H1 (cell line): ENCODE data around the gene NEDD4L.

Experiments
- ASH2L ChIP-seq: fragments of 200-600, 300-600 bp; sonication (generic); IDR thresholded peaks from one replicate; pipeline ENCODE4 v1.7.1; 2017; ENCODE audit warnings: low read length
- CBX8 ChIP-seq: fragments of 300-800, 300-1000 bp; sonication (generic); IDR thresholded peaks from 2 replicates; pipeline ENCODE4 v1.7.1; 2016; ENCODE audit warnings: low read depth, low read length, borderline replicate concordance
- CEBPB ChIP-seq: IDR thresholded peaks from 2 replicates; pipeline ENCODE4 v1.6.1; 2012; ENCODE audit warnings: low read depth, low read length
- EGR1 ChIP-seq: IDR thresholded peaks from 2 replicates; pipeline ENCODE4 v1.6.1; 2011; ENCODE audit warnings: low read depth, low read length, borderline replicate concordance
- EZH2 ChIP-seq: fragments of 200-600 bp; sonication (generic); IDR thresholded peaks from 2 replicates; pipeline ENCODE4 v1.7.1; 2012; ENCODE audit warnings: low read depth, mild to moderate bottlenecking, moderate library complexity, low read length, inconsistent platforms; ENCODE audit not compliant: severe bottlenecking
- GABPA ChIP-seq: IDR thresholded peaks from 2 replicates; pipeline ENCODE4 v1.6.1; 2011; ENCODE audit warnings: mild to moderate bottlenecking, low read length, moderate library complexity, borderline replicate concordance; ENCODE audit not compliant: insufficient read depth
- KDM1A ChIP-seq: fragments of 200-600, 300-600 bp; sonication (generic); IDR thresholded peaks from 2 replicates; pipeline ENCODE4 v1.7.1; 2016; ENCODE audit warnings: mild to moderate bottlenecking, low read length, borderline replicate concordance
- KDM5A ChIP-seq: fragments of 200-600 bp; IDR thresholded peaks from 2 replicates; pipeline ENCODE4 v1.7.1; 2012; ENCODE audit warnings: mild to moderate bottlenecking, low read length, inconsistent platforms, mixed read lengths
- MAFK ChIP-seq: IDR thresholded peaks from 2 replicates; pipeline ENCODE4 v1.6.1; 2012; ENCODE audit warnings: low read depth, mild to moderate bottlenecking, improper control_type of control experiment, low read length
- RFX5 ChIP-seq: IDR thresholded peaks from 2 replicates; pipeline ENCODE4 v1.6.1; 2011; ENCODE audit warnings: low read depth, low read length, improper control_type of control experiment, borderline replicate concordance
- SP2 ChIP-seq: IDR thresholded peaks from 2 replicates; pipeline ENCODE4 v1.6.1; 2012; ENCODE audit warnings: mild to moderate bottlenecking, low read length, inconsistent platforms
- TF ChIP-seq, protein P1 (sequence below), 3 experiments: IDR thresholded peaks; 1 replicate in 2 of 3; 2 replicates in 1 of 3; pipeline versions ENCODE4 v1.5.1 to v1.6.1; 2011; ENCODE audit warnings: low read length in 3 of 3, mild to moderate bottlenecking in 3 of 3, inconsistent platforms in 2 of 3, low read depth in 1 of 3, moderate library complexity in 1 of 3; ENCODE audit not compliant: insufficient read depth in 1 of 3; ENCODE audit errors: control extremely low read depth in 1 of 3
- TF ChIP-seq, protein P2 (sequence below): IDR thresholded peaks from 2 replicates; pipeline ENCODE4 v1.6.1; 2012; ENCODE audit warnings: inconsistent platforms

DNA sequence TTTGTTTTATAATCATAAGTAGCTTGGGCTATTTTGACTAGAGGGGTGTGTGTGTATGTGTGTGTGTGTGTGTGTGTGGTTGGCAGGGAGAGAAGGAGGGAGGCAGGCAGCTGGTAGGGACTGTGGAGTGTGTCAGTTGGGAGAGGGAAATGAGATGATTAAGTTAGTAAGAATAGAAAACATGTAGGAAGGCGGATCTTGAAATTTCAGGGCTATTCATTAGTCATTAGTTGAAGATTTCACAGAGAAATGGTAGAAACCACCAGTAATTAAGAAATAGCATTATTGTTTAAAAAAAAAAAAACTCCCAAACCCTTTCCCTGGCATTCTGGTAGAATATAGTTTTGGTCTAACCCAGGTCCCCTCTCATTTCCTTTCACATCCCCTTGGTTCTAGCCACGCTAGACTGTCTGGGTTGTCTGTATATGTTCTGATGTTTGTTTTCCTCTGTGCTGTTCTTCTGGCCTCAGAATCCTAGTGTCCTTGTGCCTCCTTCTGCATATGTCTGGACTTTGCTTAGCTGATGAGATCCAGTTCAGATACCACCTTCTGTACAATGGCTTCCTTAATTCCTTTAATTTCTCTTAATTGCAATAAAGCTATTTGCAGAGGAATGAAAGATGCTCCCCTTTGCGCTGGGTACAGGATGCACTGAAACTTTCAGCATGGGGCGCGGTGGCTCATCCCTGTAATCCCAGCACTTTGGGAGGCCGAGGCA, 161.6 kb downstream of the NEDD4L start:
- TF ChIP-seq CBX8 (no peak), EGR1 (no peak), ASH2L (no peak), EZH2 (no peak), GABPA (no peak), CEBPB (no peak), RFX5 (no peak), KDM5A (no peak), SP2 (no peak), MAFK (no peak), KDM1A (no peak)
- TF ChIP-seq, protein P1, sequence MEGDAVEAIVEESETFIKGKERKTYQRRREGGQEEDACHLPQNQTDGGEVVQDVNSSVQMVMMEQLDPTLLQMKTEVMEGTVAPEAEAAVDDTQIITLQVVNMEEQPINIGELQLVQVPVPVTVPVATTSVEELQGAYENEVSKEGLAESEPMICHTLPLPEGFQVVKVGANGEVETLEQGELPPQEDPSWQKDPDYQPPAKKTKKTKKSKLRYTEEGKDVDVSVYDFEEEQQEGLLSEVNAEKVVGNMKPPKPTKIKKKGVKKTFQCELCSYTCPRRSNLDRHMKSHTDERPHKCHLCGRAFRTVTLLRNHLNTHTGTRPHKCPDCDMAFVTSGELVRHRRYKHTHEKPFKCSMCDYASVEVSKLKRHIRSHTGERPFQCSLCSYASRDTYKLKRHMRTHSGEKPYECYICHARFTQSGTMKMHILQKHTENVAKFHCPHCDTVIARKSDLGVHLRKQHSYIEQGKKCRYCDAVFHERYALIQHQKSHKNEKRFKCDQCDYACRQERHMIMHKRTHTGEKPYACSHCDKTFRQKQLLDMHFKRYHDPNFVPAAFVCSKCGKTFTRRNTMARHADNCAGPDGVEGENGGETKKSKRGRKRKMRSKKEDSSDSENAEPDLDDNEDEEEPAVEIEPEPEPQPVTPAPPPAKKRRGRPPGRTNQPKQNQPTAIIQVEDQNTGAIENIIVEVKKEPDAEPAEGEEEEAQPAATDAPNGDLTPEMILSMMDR (IDR thresholded peaks at IDR 0.05; ENCODE audit: control extremely low read depth in 1 of 3, insufficient read depth in 1 of 3, low read depth in 1 of 3, low read length in 3 of 3), result no peak
- TF ChIP-seq, protein P2, sequence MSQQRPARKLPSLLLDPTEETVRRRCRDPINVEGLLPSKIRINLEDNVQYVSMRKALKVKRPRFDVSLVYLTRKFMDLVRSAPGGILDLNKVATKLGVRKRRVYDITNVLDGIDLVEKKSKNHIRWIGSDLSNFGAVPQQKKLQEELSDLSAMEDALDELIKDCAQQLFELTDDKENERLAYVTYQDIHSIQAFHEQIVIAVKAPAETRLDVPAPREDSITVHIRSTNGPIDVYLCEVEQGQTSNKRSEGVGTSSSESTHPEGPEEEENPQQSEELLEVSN, result no peak
